NCI-H774 (cell line): Measurements from ENCODE around the gene MPZL2.
"Not testable (repeated sequence)": the region's sequence is repeated elsewhere in the genome, so short reads cannot be mapped to it uniquely, and the experiment has no call there.

Experiments used
- DNase-seq: peaks from one replicate; lab custom pipeline; 2025; lab: John Stamatoyannopoulos, UW

MPZL2 gene

DNA sequence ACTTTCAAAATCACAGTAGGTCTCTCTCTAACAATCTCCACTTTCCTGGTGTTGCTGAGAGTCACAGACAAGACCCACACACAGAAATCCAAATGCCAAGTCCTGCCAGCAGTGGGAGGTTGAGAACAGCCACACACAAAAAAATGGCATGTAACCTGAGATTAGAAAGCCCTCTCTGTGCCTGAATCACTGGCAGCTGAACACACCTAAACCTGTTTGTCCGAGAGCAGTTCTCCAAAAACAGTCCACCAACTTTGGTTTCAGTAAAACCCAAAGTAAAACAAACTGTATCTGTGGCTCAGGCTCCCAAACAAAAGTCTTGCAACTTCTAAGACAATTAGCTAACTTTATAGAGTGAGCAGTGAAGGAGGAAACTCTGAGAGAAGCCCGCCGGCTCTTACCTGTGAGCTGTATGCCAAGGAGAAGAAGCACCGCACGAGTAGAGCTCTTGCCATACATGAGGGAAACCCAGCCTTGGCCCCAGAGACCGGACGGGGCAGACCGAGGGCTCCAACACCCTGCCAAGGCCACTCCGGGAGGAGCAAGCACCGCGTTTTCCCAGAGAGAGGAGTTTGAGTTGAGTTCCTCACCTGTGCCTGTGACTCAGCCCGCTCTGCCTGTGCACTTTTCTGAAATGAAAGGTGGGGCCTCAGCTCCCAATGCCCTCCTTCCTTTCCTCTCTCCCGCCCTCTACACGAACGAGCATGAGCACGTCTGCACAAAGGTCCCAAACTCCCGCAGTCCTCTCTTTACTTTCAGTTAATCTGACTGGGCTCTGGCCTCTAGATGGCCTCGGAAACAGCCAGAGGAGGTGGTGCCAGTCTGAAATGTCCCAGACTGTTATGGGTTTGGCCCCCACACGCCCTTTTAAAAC lies at the start of gene MPZL2:
TSS of gene MPZL2 (minus strand) at position 603 of the 874 bp plus-strand sequence. CDS start at position 459, 144 bp downstream.
- peak; percentile 21 for DNase-seq

DNA sequence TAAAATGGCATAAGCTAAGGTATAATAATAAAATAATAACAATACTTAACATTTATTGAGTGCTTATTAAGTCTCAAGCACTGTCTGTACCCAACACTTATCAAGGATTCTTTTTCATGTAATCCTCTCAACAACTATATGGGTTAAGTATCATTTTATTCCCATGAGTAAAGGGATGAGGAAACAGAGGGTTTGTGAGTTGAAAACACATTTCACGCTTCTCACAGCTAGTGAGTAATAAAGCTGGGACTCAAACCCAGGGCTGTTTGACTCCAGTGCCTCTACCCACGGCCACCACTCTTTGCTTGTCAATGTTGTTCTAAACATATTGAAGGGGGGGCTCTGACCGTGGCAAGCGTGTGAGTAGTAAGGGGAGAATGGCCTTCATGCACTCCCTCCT lies 49.1 kb upstream of the MPZL2 start:
- no peak for DNase-seq

DNA sequence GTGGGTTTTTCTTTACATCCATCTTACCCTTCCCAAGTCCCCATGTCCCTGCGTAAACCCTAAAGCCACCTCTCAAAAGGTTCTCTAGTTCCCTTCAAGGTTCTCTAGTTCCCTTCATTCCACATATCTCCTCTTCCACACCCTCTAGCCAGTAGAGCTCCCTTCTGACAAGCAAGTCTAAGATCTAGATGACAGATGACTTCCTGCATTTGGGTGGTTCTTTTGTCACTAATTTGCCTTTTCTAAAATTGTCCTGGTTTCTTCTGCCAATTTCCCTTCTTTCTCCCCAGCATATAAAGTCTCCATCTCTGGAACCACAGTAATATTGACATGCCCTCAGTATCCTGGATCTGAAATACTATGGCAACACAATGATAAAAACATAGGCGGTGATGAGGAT lies 48.2 kb upstream of the MPZL2 start:
- DNase-seq, result no peak

DNA sequence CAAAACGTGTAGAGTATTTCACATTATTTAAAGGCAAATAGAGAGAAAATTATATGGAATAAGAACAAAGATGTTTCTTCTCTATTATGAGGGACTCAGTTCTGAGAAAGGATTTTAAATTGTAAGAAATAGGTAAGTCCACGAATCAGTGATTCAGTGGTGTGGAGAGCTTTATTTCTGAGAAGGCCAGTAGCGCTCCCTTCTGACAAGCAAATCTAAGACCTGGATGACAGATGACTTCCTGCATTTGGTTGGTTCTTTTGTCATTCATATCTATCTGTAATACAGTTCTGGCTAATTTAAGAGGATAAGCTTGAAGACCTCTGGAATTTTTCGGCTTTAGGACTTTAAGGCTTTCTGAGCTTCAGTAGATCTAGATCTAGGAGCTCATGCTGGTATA lies 47.4 kb upstream of the MPZL2 start:
- no peak for DNase-seq

DNA sequence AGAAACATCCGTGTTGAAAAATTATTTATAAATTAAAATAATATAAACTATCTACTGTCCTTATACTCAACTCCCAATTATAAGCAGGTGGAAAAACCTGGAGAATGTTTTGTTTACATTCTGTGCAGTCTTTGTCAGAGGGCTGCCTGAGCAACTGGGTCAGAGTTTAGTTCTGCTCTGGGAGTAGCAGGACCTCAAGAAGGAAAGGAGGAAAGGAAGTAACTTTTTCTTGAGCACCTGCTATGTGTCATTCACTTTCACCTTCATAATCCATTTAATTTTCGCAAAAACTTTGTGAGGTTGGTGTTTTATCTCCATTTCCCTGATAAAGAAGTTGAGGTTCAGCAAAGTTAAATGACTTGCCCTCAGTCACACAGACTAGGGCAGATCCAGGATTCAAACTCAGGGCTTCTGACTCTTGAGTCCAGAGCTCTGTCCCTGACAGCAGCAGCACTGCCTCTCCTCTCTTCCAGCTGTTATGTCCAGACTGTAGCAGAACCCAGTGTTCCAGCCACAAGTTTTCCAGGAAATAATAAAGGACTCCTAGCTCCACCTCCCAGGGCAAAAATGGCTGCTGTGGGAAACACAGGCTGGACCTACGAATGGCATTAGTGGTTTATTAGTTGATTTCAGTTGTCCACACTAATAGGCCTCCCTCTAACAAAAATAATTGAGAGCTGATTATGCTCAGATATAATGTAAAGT lies 46.8 kb upstream of the MPZL2 start:
- no peak for DNase-seq

DNA sequence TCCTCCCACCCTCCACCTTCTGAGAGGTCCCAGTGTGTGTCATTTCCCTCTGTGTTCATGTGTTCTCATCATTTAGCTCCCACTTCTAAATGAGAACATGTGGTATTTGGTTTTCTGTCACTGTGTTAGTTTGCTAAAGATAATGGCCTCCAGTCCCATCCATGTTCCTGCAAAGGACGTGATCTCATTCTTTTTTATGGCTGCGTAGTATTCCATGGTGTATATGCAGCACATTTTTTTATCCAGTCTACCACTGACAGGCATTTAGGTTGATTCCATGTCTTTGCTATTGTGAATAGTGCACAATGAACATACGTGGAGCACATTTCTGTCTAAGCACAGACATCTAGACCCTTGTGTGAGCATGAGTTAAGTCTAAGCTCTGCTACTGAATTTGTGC lies 46.2 kb upstream of the MPZL2 start:
- DNase-seq, result no peak

DNA sequence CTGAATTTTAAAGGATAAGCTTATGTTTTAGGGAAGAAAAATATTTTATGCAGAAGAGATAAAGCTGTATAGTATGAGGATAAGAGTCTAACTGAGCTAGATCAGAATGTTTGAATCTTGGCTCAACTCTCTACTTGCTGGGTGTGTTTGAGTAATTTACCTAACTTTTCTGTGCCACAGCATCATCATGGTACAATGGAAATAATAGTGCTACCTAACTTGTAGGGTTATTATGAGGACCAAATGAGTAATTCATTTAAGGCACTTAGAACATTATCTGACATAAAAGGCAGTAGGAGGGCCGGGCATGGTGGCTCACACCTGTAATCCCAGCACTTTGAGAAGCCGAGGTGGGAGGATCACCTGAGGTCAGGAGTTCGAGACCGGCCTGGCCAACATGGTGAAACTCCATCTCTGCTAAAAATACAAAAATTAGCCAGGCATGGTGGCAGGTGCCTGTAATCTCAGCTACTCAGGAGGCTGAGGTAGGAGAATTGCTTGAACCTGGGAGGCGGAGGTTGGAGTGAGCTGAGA lies 45.0 kb upstream of the MPZL2 start:
- DNase-seq, result not testable (repeated sequence)

DNA sequence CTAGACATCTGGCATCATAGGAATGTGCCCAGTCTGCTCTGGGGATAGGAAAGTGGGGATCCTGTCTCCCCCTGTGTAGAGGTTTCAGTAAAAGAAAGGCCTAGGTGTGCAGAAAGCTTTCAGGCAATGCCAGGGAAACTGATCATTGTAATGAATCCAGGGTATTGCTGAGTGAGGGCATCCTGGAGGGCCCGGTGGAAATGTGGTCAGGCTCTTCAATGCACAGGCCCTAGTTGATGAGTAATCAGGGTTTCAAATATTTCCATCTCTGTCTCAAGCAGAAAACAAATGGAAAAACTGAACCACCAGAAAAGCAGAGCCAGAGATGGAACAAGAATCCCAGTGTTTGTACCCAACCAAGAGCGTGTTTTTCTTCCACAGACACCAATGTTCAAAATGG lies 42.5 kb upstream of the MPZL2 start:
- DNase-seq, result no peak

DNA sequence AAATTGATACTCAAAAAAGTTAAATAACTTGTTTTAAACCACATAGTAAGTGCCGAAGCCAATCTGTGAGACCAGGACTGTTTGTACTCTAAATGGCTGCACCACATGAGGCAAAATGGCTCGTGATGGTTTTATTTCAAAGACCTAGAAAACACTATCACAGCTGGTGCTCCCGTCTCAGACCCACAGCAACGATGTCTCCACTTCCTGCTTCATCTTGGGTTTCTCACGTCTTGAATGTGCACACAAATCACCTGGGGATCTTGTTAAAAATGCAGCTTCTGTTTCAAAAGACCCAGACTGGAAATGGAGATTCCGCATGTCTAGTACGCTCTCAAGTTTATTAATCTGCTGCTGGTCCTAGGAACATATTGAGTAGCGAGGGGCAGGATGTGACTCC lies 41.6 kb upstream of the MPZL2 start:
- DNase-seq, result no peak

DNA sequence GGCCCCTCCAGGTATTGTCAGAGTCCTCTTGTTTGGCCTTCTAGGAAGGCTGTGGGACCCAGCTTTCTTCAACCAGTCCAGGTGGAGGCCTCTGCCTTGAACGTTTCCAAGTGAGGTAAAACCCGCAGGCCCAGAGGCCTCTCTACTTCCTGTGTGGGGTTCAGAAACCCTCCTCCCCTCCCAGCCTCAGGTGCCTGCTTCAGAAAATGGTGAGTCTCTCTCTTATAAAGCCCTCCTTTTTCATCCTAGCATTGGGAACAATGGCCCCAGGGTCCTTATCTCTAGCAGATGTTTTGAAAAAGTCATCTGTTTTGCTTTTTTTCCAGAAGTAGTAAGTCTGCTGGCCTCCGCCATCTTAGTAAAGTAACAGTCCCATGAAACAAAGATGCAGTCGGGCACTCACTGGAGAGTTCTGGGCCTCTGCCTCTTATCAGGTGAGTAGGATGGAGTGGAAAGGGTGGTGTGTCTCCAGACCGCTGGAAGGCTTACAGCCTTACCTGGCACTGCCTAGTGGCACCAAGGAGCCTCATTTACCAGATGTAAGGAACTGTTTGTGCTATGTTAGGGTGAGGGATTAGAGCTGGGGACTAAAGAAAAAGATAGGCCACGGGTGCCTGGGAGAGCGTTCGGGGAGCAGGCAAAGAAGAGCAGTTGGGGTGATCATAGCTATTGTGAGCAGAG lies 40.6 kb upstream of the MPZL2 start, which contains the start of gene CD3E:
TSS of gene CD3E (plus strand) at position 163 of the 681 bp plus-strand sequence. CDS start at position 386, 223 bp downstream.
- no peak for DNase-seq

DNA sequence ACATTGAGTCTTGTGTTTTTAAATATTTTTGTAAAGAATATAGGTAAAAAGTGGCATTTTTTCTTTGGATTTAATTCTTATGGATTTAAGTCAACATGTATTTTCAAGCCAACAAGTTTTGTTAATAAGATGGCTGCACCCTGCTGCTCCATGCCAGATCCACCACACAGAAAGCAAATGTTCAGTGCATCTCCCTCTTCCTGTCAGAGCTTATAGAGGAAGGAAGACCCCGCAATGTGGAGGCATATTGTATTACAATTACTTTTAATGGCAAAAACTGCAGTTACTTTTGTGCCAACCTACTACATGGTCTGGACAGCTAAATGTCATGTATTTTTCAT lies 40.1 kb upstream of the MPZL2 start:
- DNase-seq, result no peak

DNA sequence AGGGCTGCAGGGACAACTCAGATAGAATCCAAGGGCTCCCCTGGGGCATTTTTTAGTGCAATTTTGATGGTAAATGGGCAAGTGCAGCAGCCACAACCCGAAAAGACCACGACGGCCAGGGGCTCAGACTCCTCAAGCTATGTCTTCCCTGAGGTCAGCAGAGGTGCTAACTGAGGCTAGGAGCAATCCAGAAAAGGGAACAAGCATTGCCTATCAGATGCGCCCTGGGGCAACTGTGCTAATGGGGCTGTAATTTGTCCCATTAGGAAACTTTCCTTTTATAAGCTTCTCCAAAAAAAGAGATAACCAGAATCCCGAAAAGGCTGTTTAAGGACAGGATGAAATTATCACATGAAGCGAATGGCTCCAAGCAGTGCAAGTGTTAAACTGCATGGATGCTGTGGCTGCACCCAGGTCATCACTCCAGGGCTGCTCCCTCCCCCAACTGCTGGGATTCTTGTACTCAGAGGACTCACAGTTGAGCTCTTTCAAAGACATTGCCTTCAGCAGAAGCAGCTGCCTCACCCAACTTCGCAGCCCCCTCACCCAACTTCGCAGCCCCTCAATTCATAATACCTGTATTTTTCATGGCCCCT lies 37.6 kb upstream of the MPZL2 start:
- DNase-seq, result no peak

DNA sequence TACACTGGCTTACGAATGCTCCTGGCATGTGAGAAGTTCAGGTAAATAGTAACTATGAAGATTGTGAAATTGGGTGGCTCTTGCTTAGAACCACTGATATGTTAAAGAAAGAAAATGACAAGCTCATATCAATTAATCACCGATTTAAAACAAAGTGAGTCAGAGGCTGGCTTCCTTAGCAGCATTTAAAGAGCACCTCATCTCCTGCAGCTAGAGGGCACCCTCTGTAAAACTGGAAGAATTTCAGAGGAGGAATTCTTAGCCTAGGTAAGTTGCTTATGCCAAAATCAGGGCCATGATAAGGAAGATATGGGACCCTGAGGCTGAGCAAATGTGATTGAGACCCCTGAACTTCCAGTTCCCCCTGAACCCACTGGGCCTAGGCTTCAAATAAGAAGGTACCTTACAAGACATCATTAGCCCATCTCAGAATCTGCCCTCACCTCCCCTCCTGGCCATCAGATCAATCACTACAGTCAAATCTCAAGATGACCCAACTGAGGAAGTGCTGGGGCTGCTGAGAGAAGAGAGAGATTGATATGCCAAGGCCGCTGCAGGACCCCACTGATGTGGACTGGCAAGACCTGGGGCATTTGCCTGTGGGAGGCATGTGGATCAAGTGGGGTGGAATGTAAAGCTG lies 31.8 kb upstream of the MPZL2 start:
- DNase-seq, result no peak

DNA sequence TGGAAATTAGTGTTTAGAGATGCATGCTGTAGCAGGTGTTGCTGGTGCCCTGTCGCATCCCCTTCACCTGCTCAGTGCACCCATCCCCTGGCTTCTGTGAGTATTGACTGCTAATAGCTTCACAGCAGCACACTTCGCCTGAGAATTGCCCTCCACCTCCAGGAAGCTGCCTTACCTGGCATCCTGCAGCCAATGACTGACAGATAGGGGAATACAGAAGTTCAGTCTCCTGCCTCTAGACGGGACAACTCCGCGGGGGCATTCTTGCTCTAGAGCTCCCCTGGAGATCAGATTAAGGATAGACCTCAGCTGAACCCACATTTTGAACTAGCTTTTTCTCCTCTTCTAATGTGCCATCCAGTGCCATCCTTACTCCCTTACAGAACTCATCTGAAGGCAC lies 31.1 kb upstream of the MPZL2 start:
- no peak for DNase-seq

DNA sequence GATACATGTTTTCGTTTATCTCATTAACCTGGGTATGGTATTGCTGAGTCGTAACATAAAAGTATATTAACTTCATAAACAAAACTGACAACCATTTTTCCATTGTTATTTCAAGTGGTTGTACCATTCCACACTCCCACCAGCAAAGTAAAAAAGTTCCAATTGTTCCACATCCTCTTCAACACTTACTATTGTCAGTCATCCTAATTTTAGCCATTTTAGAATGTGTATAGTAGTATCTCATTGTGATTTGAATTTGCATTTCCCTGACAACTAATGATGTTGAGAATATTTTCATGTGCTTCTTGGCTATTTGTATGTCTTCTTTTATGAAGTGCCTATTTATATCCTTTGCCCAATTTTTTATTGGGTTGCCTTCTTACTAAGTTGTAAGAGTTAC lies 30.0 kb upstream of the MPZL2 start:
- no peak for DNase-seq

DNA sequence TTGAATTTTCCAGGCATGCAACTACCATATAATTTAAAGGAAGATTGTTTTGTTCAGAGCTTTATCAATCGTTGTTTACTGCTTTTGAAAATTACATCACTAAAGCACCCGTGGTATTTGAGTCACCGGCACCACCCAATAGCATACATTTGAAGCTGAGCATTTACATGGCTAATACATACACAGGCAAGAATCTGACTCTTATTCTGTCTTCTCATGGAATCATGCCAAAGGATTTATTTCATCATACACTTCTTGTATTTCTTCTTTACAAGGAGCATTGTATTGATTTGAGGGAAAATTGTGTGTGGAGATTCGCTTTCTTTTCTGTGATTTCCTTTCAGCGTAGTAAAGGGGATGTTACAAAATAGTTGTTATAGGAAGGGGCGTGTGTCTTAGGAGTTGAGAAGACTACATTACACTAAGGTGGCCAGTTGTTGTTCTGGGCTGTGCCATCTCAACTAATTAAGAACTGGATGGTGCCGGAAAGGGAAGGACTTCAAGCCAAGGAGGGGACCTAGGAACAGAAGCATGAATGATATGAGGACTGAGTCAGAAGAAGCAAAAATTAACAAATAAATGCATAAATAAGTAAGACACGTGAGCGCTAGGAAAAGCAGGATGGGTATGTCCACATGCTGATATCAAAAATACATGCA lies 27.5 kb upstream of the MPZL2 start:
- DNase-seq, result no peak

DNA sequence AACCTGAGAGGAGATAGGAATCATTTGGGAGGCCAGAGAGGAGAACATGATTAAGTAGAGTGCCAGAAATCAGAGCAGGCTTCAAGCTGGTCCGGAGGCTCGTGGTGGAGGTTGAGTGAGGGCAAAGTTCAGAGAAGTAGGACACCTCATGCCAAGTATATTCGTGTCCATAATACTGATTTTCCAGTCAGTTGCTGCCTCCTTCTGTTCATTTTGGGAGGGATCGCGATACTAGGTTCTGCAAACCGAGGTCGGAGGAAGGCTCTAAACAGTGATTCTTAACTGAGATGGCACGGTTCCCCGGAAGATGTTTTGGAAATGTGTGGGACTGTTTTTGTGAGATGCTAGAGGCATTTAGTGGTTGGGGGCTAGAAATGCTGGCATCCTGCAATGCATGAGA lies 26.8 kb upstream of the MPZL2 start:
- DNase-seq, result no peak

DNA sequence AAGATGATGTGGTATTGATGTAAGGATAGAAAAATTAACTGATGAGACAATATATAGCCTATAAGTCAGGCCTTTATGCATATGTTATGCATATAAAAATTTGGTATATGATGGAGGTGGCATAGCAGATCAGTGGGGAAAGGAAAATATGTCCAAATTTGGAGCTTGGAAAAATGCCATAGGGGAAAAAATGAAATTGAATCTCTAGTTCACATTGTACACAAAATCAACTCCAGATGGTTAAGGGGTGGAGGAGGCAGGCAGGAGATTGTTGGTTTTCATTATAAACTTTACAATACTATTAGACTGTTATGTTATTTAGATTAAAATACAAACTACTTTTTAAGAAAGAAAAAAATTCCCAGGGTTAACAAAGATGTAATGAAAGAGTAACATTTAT lies 25.3 kb upstream of the MPZL2 start:
- DNase-seq, result no peak

DNA sequence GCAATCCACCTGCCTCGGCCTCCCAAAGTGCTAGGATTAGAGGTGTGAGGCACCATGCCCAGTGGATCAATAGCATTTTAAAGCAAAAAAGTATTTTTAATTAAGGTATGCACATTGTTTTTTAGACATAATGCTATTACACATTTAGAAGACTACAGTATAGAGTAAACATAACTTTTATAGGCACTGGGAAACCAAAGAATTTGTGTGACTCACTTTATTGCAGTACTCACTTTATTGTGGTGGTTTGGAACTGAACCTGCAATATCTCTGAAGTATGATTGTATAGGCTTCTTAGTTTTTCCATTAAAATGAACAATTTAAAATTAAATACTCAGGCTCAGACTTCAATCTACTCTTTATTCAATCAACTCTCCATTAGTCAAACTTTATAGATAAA lies 22.9 kb upstream of the MPZL2 start:
- no peak for DNase-seq

DNA sequence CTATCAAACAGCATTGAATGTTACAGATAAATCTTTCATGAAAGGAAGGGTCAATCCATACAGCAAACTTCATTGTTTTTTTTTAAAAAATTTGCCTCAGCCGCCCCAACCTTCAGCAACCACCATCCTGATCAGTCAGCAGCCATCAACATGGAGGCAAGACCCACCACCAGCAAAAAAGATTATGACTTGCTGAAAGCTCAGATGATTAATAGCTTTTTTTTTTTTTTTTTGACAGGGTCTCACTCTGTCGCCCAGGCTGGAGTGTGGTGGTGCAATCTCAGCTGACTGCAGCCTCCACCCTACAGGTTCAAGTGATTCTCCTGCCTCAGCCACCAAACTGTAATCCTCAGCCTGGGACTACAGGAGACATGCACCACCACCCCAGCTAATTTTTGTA lies 22.4 kb upstream of the MPZL2 start:
- no peak for DNase-seq

DNA sequence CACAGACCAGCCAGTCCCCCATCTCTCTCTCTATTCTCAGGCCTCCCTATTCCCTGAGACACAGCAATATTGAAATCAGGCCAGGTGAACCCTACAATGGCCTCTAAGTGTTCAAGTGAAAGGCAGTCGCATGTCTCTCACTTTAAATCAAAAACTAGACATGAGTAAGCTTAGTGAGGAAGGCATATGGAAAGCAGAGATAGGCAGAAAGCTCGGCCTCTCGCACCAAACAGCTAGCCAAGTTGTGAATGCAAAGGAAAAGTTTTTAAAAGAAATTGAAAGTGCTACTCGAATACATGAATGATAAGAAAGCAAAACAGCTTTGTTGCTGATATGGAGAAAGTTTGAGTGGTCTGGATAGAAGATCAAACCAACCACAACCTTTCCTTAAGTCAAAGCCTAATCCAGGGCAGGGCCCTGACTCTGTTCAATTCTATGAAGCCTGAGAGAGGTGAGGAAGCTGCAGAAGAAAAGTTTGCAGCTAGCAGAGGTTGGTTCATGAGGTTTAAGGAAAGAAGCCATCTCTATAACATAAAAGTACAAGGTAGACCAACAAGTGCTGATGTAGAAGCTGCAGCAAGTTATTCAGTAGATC lies 19.8 kb upstream of the MPZL2 start:
- DNase-seq, result no peak
